Stimulated activated CD4-positive, alpha-beta T cell treated with anti-CD3 and anti-CD28 coated beads, Interleukin-4, amount 100 ng/mL, for 48 hours (primary cell): Measurements from ENCODE around the gene SF3B3.

Experiments
- DNase-seq, 2 donors: peaks; one replicate each; pipeline ENCODE4 v3.0.0-alpha.2; 2020; ENCODE audit warnings: low read depth in 2 of 2

Gene SF3B3

GRCh38 chr16:70523743-70524398 lies at the start of gene SF3B3:
Gene SF3B3 (plus strand): TSS chr16:70523816. CDS start chr16:70526657, 2,841 bp downstream.
- peak; percentile 51 to 58 for DNase-seq

- DNase-seq = no peak
Measured at GRCh38 chr16:70474320-70475053, 49.1 kb upstream of the SF3B3 start.

GRCh38 chr16:70475054-70475871 lies 48.4 kb upstream of the SF3B3 start:
- DNase-seq = no peak

GRCh38 chr16:70476272-70477020 lies 47.2 kb upstream of the SF3B3 start:
- DNase-seq = peak; percentile 28 to 38

- no peak for DNase-seq
Measured at GRCh38 chr16:70478169-70478568, 45.4 kb upstream of the SF3B3 start.

GRCh38 chr16:70478912-70479341 lies 44.7 kb upstream of the SF3B3 start:
- DNase-seq = no peak

GRCh38 chr16:70480127-70481105 lies 43.2 kb upstream of the SF3B3 start:
- DNase-seq = no peak

GRCh38 chr16:70481929-70482536 lies 41.6 kb upstream of the SF3B3 start:
- no peak for DNase-seq

GRCh38 chr16:70482624-70483023 lies 41.0 kb upstream of the SF3B3 start:
- no peak for DNase-seq

GRCh38 chr16:70483426-70483825 lies 40.2 kb upstream of the SF3B3 start:
- no peak for DNase-seq

GRCh38 chr16:70484867-70485266 lies 38.7 kb upstream of the SF3B3 start:
- no peak for DNase-seq

- DNase-seq = no peak
Measured at GRCh38 chr16:70490261-70490660, 33.4 kb upstream of the SF3B3 start.

GRCh38 chr16:70493802-70494201 lies 29.8 kb upstream of the SF3B3 start:
- DNase-seq = no peak

- no peak for DNase-seq
Measured at GRCh38 chr16:70494202-70494770, 29.3 kb upstream of the SF3B3 start.

GRCh38 chr16:70494777-70495176 lies 28.8 kb upstream of the SF3B3 start:
- DNase-seq = no peak

GRCh38 chr16:70495425-70496182 lies 28.0 kb upstream of the SF3B3 start:
- DNase-seq = no peak

- peak in 1 of 2 donors; percentile 28 for DNase-seq
Measured at GRCh38 chr16:70496513-70496912, 27.1 kb upstream of the SF3B3 start.

- DNase-seq = no peak
Measured at GRCh38 chr16:70508752-70509151, 14.9 kb upstream of the SF3B3 start.

GRCh38 chr16:70510216-70510615 lies 13.4 kb upstream of the SF3B3 start:
- DNase-seq = no peak
